Measurements from ENCODE around the gene THRAP3. TPM values are rescaled to one million over a fixed set of nuclear protein-coding genes. Genes with fewer than 3 reads are reported as not detected.

THRAP3 gene
- total RNA-seq, 1 donor from 2014 or later, result 81.0 TPM

GRCh38 chr1:36298640-36299039, 74.4 kb downstream of the THRAP3 start:
- H3K27me3 ChIP-seq (ENCODE audit: low read depth), result no peaks in the 10 kb centered on the region
- H3K27ac ChIP-seq, result no peak overlapping the region
- H3K4me1 ChIP-seq, result peaks cover 15% of the 10 kb centered on the region
- H3K36me3 ChIP-seq, result peaks cover 99% of the 10 kb centered on the region
- ATAC-seq (no peak), DNase-seq (no peak)
- H3K9me3 ChIP-seq, result no peaks in the 10 kb centered on the region
- no peak overlapping the region for H3K4me3 ChIP-seq
- no peak for TF ChIP-seq CTCF (IDR thresholded peaks at IDR 0.05)
- intact Hi-C loops (cut with DNase I), result no loop called here

GRCh38 chr1:36300526-36300925, 76.3 kb downstream of the THRAP3 start:
- TF ChIP-seq CTCF (IDR thresholded peaks at IDR 0.05), result no peak
- Histone ChIP-seq H3K36me3 (peaks cover 91% of the 10 kb centered on the region), H3K4me3 (no peak overlapping the region), H3K27me3 (ENCODE audit: low read depth) (no peaks in the 10 kb centered on the region), H3K9me3 (no peaks in the 10 kb centered on the region), H3K4me1 (peaks cover 18% of the 10 kb centered on the region), H3K27ac (peak overlapping the region; percentile 65)
- DNase-seq (no peak), ATAC-seq (peak; percentile 25 to 31)
- intact Hi-C loops (cut with DNase I), result no loop called here

- no peak for ATAC-seq
- H3K27me3 ChIP-seq (ENCODE audit: low read depth), result no peaks in the 10 kb centered on the region
- peaks cover 25% of the 10 kb centered on the region for H3K4me1 ChIP-seq
- no peak for TF ChIP-seq CTCF (IDR thresholded peaks at IDR 0.05)
- no peaks in the 10 kb centered on the region for H3K9me3 ChIP-seq
- intact Hi-C loops (cut with DNase I), result no loop called here
- no peak overlapping the region for H3K4me3 ChIP-seq
- no peak for DNase-seq
- H3K36me3 ChIP-seq, result peaks cover 84% of the 10 kb centered on the region
- H3K27ac ChIP-seq, result no peak overlapping the region
Measured at GRCh38 chr1:36301220-36301619, 77.0 kb downstream of the THRAP3 start.

GRCh38 chr1:36303244-36303643, 79.0 kb downstream of the THRAP3 start:
- TF ChIP-seq CTCF (IDR thresholded peaks at IDR 0.05), result no peak
- Histone ChIP-seq H3K9me3 (no peaks in the 10 kb centered on the region), H3K4me3 (no peak overlapping the region), H3K36me3 (peaks cover 64% of the 10 kb centered on the region), H3K4me1 (peaks cover 37% of the 10 kb centered on the region), H3K27ac (no peak overlapping the region), H3K27me3 (ENCODE audit: low read depth) (no peaks in the 10 kb centered on the region)
- DNase-seq (no peak), ATAC-seq (no peak)
- intact Hi-C loops (cut with DNase I), result no loop called here

GRCh38 chr1:36303650-36304360, 79.6 kb downstream of the THRAP3 start:
- ATAC-seq (no peak), DNase-seq (no peak)
- Histone ChIP-seq H3K27me3 (ENCODE audit: low read depth) (no peaks in the 10 kb centered on the region), H3K4me1 (peaks cover 37% of the 10 kb centered on the region), H3K9me3 (no peaks in the 10 kb centered on the region), H3K4me3 (no peak overlapping the region), H3K27ac (no peak overlapping the region), H3K36me3 (peaks cover 58% of the 10 kb centered on the region)
- no peak for TF ChIP-seq CTCF (IDR thresholded peaks at IDR 0.05)
- intact Hi-C loops (cut with DNase I), result no loop called here

All from lower lobe of right lung (tissue), 2 donors.